Stimulated activated CD8-positive, alpha-beta memory T cell treated with anti-CD3 and anti-CD28 coated beads, Interleukin-7, amount 100 ng/mL, for 48 hours (primary cell): ENCODE data around the gene COTL1.

ENCODE experiments used
- DNase-seq, 2 donors: peaks; one replicate each; pipeline ENCODE4 v3.0.0-alpha.2; 2020; ENCODE audit warnings: low read depth in 1 of 2; ENCODE audit errors: extremely low read depth in 1 of 2

The COTL1 gene

DNA sequence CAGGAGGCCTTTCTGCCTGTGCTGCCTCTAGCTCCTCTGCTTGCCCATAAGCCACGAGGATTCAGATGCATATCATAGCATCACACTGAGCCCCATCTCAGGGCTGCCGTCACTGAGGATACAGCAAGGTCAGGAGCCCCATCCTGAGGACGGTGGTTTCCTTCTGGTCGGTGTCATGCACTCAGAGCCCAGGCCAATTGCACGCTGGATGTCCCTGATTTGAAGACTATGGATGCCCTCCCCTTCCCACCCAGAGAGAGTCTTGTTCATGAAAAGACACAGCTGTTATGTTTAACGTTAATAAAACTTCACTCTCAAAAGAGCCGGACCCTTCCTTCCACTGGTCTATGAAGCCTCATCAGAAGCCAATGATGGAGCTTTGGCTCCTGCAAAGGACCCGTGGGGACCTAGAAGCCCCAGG lies 19.9 kb downstream of the COTL1 start:
- DNase-seq: no peak

DNA sequence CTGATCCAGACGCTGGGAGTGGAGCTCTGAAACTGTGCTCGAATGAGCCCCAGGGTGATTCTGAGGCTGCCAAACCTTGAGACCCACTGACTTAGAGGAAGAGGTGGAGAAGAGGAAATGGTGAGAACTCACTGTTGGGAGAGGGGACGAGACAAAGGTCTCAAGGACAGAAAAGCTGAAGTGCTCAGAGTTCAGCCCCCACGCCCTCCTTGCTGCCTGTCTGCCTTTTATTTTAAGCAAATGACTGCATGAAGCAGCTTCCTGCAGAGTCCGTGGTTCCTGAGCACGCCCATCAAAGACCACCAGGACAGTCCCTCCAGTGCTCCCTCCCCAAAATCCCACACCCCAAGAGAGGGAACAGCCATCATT lies 20.4 kb downstream of the COTL1 start:
- no peak for DNase-seq

GRCh38 chr16:84596801-84597527 lies 20.9 kb downstream of the COTL1 start:
- no peak for DNase-seq

DNA sequence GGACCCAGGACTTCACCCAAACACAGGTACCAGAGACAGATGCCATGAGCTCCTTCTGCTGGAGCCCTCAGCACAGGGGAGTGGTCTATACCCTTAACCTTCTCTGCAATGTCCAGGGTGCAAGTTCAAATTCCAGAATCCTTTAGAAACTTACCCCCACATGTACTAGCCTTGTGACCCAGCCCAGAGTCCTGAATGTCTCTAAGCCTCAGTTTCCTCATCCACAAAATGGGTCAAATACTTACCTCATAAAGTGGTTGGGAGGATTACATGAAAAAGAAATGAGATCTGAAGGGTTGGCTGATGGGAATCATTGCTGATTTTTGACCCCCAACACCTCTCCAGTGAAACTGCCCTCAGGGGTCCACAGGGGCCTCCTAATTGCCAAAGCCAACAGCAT lies 21.7 kb downstream of the COTL1 start:
- DNase-seq: no peak

GRCh38 chr16:84595052-84595481 lies 22.8 kb downstream of the COTL1 start:
- DNase-seq: no peak

- DNase-seq: no peak
Measured at GRCh38 chr16:84594725-84595038, 23.2 kb downstream of the COTL1 start.

DNA sequence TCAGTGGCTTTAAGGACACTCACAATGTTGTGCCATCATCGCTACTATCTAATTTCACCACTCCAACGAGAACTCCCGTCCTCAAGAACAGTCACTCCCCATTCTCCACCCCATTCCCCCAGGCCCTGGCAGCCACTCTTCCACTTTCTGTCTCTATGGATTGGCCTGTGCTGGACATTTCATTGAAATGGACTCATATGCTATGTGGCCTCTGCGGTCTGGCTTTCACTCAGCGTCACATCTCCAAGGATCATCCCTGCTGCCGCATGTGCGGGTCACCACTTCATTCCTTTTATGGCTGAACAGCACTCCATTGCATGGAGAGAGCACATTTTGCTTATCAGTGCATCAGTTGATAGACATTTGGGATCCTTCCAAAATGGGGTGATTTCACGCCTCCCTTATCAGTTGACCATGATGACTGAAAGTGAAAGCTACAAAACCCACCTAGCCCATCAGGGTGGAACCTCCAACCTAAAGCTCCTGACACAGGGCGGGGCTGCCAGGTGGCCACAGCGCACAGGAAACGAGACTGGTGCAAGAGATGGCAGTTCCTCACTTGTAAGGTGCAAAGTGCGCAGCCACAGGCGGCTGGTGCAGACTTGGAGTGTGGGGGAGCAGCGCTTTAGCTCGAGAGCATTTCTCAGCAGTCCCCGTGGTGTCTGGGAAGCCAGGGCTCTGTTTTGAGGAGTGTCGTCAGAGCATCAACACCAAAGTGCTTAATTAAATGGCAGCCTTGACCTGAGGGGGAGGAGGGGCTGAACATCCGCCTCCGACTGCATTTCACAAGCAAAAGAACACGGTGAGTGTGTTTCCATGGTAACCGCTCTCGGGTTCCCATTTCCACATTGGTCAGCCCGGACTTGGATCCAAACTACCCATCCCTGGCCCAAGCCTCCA lies 23.8 kb downstream of the COTL1 start:
- peak; percentile 67 to 87 for DNase-seq

DNA sequence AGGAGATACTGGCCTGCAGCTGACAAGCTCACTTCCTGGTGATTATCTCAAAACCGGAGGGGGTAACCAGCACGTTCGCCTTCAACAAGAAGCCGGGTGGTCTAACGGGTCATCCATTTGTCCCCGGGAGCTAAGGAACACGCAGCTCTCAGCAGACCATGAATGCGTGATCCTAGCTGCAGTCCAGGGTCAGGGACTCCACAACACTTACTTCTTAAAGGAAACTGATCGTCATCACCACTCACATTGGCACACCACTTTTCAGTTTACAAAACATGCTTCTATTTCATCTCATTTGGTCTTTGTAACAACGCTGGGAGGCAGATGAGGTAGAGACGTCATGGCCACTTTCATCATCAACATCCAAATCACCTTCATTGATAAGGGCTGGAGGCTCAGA lies 25.2 kb downstream of the COTL1 start:
- no peak for DNase-seq

GRCh38 chr16:84589975-84590719 lies 27.7 kb downstream of the COTL1 start:
- DNase-seq: no peak

- no peak for DNase-seq
Measured at GRCh38 chr16:84588991-84589390, 28.9 kb downstream of the COTL1 start.

GRCh38 chr16:84585886-84586285 lies 32.0 kb downstream of the COTL1 start:
- DNase-seq: no peak

- DNase-seq: no peak
Measured at GRCh38 chr16:84585467-84585866, 32.4 kb downstream of the COTL1 start.

DNA sequence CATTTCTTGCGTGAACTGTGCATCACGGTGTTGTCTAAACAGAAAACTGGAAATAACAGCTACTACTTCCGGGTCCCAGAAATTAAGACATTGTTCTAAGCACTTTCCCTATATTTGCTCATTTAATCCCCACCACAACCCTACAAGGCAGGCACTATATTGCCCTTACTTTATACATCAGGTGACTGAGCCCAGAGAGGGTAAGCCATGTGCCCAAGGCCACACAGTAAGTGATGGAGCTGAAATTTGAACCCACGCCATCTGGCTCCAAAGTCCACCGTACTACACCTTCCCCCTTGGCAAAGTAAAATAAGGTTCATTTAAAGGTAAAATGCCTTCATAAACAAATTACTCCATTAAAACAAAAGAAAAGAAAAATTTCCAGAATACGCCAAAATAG lies 33.2 kb downstream of the COTL1 start:
- DNase-seq: no peak

DNA sequence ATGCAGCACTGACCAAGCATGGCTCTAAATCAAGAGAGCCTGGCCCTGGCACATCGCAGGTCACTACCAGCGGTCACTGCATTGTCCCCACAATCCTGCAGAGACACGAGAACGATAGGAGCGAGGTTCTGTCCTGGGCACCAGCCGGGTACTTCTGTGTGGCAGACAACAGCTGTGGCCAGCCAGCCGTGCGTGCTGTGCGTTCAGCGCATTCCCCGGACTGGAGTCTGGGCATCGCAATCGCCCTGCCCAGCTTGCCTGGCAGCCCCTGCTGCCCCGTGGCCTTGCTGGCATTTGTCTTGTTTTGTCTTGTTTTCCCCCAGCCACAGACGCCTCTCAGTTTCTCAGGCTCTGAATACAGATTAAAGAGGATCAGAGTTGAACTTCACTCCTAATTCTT lies 33.9 kb downstream of the COTL1 start:
- DNase-seq: no peak

- no peak for DNase-seq
Measured at GRCh38 chr16:84582958-84583516, 34.8 kb downstream of the COTL1 start.

DNA sequence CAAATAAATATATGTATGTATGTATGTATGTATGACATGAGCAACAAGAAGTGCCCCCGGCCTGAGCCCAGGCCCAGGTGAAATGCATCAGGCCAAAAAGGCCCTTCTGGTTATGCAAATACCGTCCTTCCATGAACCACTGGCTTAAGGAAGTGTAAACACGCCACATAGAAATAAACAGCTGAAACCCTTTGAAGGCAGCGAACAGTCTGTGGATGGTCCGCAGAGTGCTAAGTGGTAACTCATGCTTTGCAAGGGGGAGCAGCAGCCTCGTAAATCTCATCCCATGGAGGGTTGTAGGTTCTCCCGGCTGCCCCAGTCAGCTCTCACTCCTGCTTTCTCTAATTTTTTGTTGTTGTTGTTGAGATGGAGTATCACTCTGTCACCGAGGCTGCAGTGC lies 36.7 kb downstream of the COTL1 start:
- DNase-seq: no peak

GRCh38 chr16:84579936-84580335 lies 37.9 kb downstream of the COTL1 start:
- no peak for DNase-seq

GRCh38 chr16:84578538-84579126 lies 39.2 kb downstream of the COTL1 start:
- DNase-seq: no peak

DNA sequence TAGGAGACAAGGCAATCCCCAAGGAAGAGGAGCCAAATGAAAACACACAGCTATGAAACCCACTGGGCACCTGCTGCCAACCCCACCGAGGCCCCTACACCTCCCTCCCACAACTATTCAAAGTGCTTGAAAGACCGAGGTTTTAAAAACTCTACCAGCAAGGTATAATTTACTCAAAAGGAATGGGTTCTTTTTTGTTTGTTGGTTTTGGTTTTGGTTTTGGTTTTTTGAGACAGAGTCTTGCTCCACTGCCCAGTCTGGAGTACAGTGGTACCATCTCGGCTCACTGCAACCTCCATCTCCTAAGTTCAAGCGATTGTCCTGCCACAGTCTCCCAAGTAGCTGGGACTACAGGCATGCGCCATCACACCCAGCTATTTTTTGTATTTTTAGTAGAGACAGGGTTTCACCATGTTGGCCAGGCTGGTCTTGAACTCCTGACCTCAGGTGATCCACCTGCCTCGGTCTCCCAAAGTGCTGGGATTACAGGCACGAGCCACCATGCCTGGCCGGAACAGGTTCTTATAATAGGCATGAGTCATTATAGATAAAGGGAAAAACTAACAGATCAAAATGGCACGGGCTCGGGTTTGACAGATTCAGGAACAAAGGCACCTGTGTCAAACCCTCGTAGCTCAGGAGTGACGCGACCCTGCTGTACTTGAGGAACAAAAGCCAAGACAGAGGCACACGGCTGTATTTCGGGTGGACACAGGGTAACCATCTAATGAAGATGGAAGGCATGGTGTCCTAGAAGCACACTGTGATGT lies 40.7 kb downstream of the COTL1 start:
- DNase-seq: no peak

DNA sequence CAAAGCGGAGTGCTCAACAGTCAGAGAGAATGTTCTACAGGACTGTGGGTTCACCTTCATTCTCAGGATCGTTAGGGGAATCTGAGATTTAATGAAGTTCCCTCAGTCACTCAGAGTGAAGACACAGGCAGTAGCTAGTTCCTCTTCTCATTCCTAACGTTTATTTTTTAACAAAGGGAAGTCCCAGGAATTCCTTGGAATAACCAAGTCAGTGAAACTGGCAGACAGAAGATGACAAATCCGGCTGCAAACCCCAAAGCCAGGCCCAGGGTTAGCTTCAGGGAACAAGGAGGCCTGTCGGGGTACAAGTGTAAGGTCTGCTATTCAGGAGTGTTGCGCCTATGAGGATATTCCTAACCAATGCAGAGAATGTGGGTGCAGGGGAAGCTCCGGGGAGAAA lies 42.0 kb downstream of the COTL1 start:
- DNase-seq: no peak
